HCT116 (cell line): Measurements from ENCODE around the gene CNTN2. TPM values are rescaled to one million over a fixed set of nuclear protein-coding genes. Genes with fewer than 3 reads are reported as not detected.

Experiments
- ATAC-seq: fragments of 200-7000 bp; cut with Tn5 transposase; 2 replicates; pipeline ENCODE4 v1.9.1; 2020; ENCODE audit warnings: mild to moderate bottlenecking, moderate library complexity
- BruUV-seq: library from RNA; stranded (reverse); fragments of 400-500 nt; replicated peaks from 2 replicates; lab custom pipeline; 2021; lab: Mats Ljungman, UMichigan
- CTCF ChIA-PET: fragments of 300-600 bp; sonication (Branson Sonifier 250); formaldehyde crosslinking; loops from one replicate; lab custom pipeline; 2021; ENCODE audit warnings: antibody characterized with exemption; lab: Charles Lee
- POLR2A ChIA-PET: fragments of 300-600, 350-600 bp; sonication (Branson Sonifier 250); formaldehyde crosslinking; loops from one replicate; lab custom pipeline; 2021; ENCODE audit warnings: antibody characterized with exemption; lab: Charles Lee
- RAD21 ChIA-PET, 2 experiments: fragments of 300-600 bp; sonication (Branson Sonifier 250); formaldehyde crosslinking; loops; one replicate each; lab custom pipeline; 2023; ENCODE audit warnings: low total read pairs in 2 of 2; ENCODE audit not compliant: uncharacterized antibody in 2 of 2, unreplicated experiment in 2 of 2, low non-redundant PET in 1 of 2; lab: Charles Lee
- DNase-seq: peaks from one replicate; pipeline ENCODE4 v3.0.0-alpha.2; 2010; ENCODE audit warnings: low read depth, low spot score
- H2AFZ ChIP-seq: fragments of 200-600 bp; shearing (Covaris generic), sonication (generic); 2 replicates; pipeline ENCODE4 v1.6.1; 2017; ENCODE audit warnings: low read depth, mixed run types, mixed read lengths, antibody characterized with exemption, low read length; ENCODE audit not compliant: poor library complexity, severe bottlenecking
- H3K27ac ChIP-seq: 2 replicates; pipeline ENCODE4 v1.5.1; 2012; ENCODE audit warnings: low read depth, low read length
- H3K27me3 ChIP-seq: fragments of 200-600 bp; sonication (generic); 2 replicates; pipeline ENCODE4 v1.6.1; 2016; ENCODE audit warnings: mixed run types, low read length, mixed read lengths; ENCODE audit not compliant: insufficient read depth
- H3K36me3 ChIP-seq, 2 experiments: fragments of 200-500 bp in 1 of 2; fragments of 200-600 bp in 1 of 2; sonication (Bioruptor generic) in 1 of 2; sonication (generic) in 1 of 2; 2 replicates each; pipeline versions ENCODE4 v1.5.1 to v1.6.1; 2014 to 2016; ENCODE audit warnings: low read length in 2 of 2, inconsistent platforms in 1 of 2, mixed read lengths in 1 of 2, mixed run types in 1 of 2; ENCODE audit not compliant: insufficient read depth in 2 of 2, control insufficient read depth in 1 of 2
- H3K4me1 ChIP-seq, 2 experiments: fragments of 200-600 bp in 1 of 2; sonication (generic) in 1 of 2; 2 replicates each; pipeline versions ENCODE4 v1.5.1 to v1.6.1; 2012 to 2017; ENCODE audit warnings: low read length in 2 of 2, inconsistent platforms in 1 of 2, mild to moderate bottlenecking in 1 of 2, mixed read lengths in 1 of 2, mixed run types in 1 of 2, moderate library complexity in 1 of 2; ENCODE audit not compliant: insufficient read depth in 2 of 2, control insufficient read depth in 1 of 2
- H3K4me2 ChIP-seq: fragments of 200-600 bp; sonication (generic); 2 replicates; pipeline ENCODE4 v1.6.1; 2017; ENCODE audit warnings: mixed run types, low read length, mixed read lengths
- H3K4me3 ChIP-seq, 2 experiments: fragments of 200-600 bp in 1 of 2; sonication (generic) in 1 of 2; replicated peaks in 1 of 2; 2 replicates each; pipeline ENCODE4 v1.5.1; 2011 to 2016; ENCODE audit warnings: low read length in 2 of 2, control low read depth in 1 of 2, low read depth in 1 of 2, mild to moderate bottlenecking in 1 of 2, mixed read lengths in 1 of 2, mixed run types in 1 of 2
- H3K79me2 ChIP-seq: fragments of 200-600 bp; sonication (generic); 2 replicates; pipeline ENCODE4 v1.6.1; 2017; ENCODE audit warnings: mild to moderate bottlenecking, mixed run types, low read length, moderate library complexity, mixed read lengths; ENCODE audit not compliant: insufficient read depth
- H3K9ac ChIP-seq: fragments of 200-600 bp; sonication (generic); 2 replicates; pipeline ENCODE4 v1.6.1; 2016; ENCODE audit warnings: low read length, mixed read lengths
- H3K9me2 ChIP-seq: fragments of 200-600 bp; sonication (generic), shearing (Covaris generic); 2 replicates; pipeline ENCODE4 v1.6.1; 2017; ENCODE audit warnings: mixed run types, mild to moderate bottlenecking, moderate library complexity; ENCODE audit not compliant: insufficient read depth
- H3K9me3 ChIP-seq, 2 experiments: fragments of 200-500 bp in 1 of 2; fragments of 200-600 bp in 1 of 2; sonication (Bioruptor generic) in 1 of 2; sonication (generic) in 1 of 2; 2 replicates each; pipeline ENCODE4 v1.6.1; 2014 to 2017; ENCODE audit warnings: low read length in 2 of 2, mixed read lengths in 2 of 2, inconsistent platforms in 1 of 2, low read depth in 1 of 2, mild to moderate bottlenecking in 1 of 2, mixed run types in 1 of 2, moderate library complexity in 1 of 2; ENCODE audit not compliant: control insufficient read depth in 1 of 2, insufficient read depth in 1 of 2
- H4K20me1 ChIP-seq: fragments of 200-600 bp; sonication (generic), shearing (Covaris generic); 2 replicates; pipeline ENCODE4 v1.6.1; 2017; ENCODE audit warnings: mixed run types, mild to moderate bottlenecking, moderate library complexity; ENCODE audit not compliant: insufficient read depth
- ATF3 ChIP-seq: IDR thresholded peaks from 2 replicates; pipeline ENCODE4 v1.6.1; 2012
- CBX3 ChIP-seq: IDR thresholded peaks from 2 replicates; pipeline ENCODE4 v1.6.1; 2012; ENCODE audit warnings: low read depth
- CEBPB ChIP-seq: IDR thresholded peaks from 2 replicates; pipeline ENCODE4 v1.6.1; 2012; ENCODE audit warnings: low read depth
- CTCF ChIP-seq, 3 experiments: fragments of 200-600 bp in 1 of 3; sonication (generic) in 1 of 3; IDR thresholded peaks in 2 of 3; conservative IDR thresholded peaks in 1 of 3; 2 replicates each; pipeline ENCODE4 v1.5.1; 2012 to 2017; ENCODE audit warnings: low read depth in 2 of 3, low read length in 2 of 3, antibody characterized with exemption in 1 of 3, borderline replicate concordance in 1 of 3, control low read depth in 1 of 3, mild to moderate bottlenecking in 1 of 3, mixed read lengths in 1 of 3, mixed run types in 1 of 3, moderate library complexity in 1 of 3; ENCODE audit not compliant: insufficient read depth in 1 of 3
- ELF1 ChIP-seq: IDR thresholded peaks from 2 replicates; pipeline ENCODE4 v1.6.1; 2012; ENCODE audit warnings: low read depth, borderline replicate concordance
- FOSL1 ChIP-seq: IDR thresholded peaks from 2 replicates; pipeline ENCODE4 v1.6.1; 2012; ENCODE audit warnings: low read depth
- JUND ChIP-seq: IDR thresholded peaks from 2 replicates; pipeline ENCODE4 v1.6.1; 2012
- MAX ChIP-seq: IDR thresholded peaks from 2 replicates; pipeline ENCODE4 v1.6.1; 2012
- POLR2A ChIP-seq: IDR thresholded peaks from 2 replicates; pipeline ENCODE4 v1.7.0; 2011; ENCODE audit warnings: borderline replicate concordance; ENCODE audit not compliant: insufficient read depth, insufficient read length; ENCODE audit errors: extremely low read depth
- POLR2AphosphoS5 ChIP-seq: IDR thresholded peaks from 2 replicates; pipeline ENCODE4 v1.6.1; 2011; ENCODE audit warnings: mild to moderate bottlenecking, low read depth, low read length, moderate library complexity
- RAD21 ChIP-seq: IDR thresholded peaks from 2 replicates; pipeline ENCODE4 v1.6.1; 2012; ENCODE audit warnings: low read depth, mild to moderate bottlenecking
- SIN3A ChIP-seq: IDR thresholded peaks from 2 replicates; pipeline ENCODE4 v1.6.1; 2012; ENCODE audit warnings: low read depth
- SRF ChIP-seq: IDR thresholded peaks from 2 replicates; pipeline ENCODE4 v1.6.1; 2012; ENCODE audit warnings: low read depth
- ZBTB33 ChIP-seq: IDR thresholded peaks from 2 replicates; pipeline ENCODE4 v1.6.1; 2011; ENCODE audit warnings: mild to moderate bottlenecking, low read length, moderate library complexity; ENCODE audit not compliant: insufficient replicate concordance; ENCODE audit errors: extremely low read depth
- ZNF274 ChIP-seq: fragments of 200-500 bp; sonication (Bioruptor generic); IDR thresholded peaks from 2 replicates; pipeline ENCODE4 v1.6.1; 2014; ENCODE audit warnings: mild to moderate bottlenecking, low read depth, low read length, inconsistent platforms
- intact Hi-C: fragments of 100-400 bp; cut with micrococcal nuclease; formaldehyde crosslinking; loops from 2 replicates; pipeline ENCODE4 v1.10.0; 2022
- total RNA-seq: library from RNA; stranded (reverse); gene quantifications from one replicate; pipeline ENCODE4 v1.2.1, GENCODE V29; 2021; ENCODE audit not compliant: unreplicated experiment

The CNTN2 gene
- total RNA-seq, 1 experiment from 2014 or later = 0.15 TPM

- POLR2A ChIA-PET = no interaction called here
- Histone ChIP-seq H3K79me2 (no peaks in the 10 kb centered on the region), H3K4me2 (no peak overlapping the region), H3K4me3 (no peak overlapping the region), H2AFZ (no peak overlapping the region), H3K27ac (no peak overlapping the region), H3K9ac (no peak overlapping the region), H3K9me2 (no peaks in the 10 kb centered on the region), H3K36me3 (no peaks in the 10 kb centered on the region), H3K4me1 (0 out of 4 replicates have a peak, but pooled peaks cover 0 to 3% of the 10 kb centered on the region in 2 experiments), H4K20me1 (no peaks in the 10 kb centered on the region), H3K9me3 (no peaks in the 10 kb centered on the region), H3K27me3 (no peaks in the 10 kb centered on the region; the same call in 1 of the 2 replicates)
- no peak for DNase-seq
- RAD21 ChIA-PET = no interaction called here
- TF ChIP-seq POLR2AphosphoS5 = no peak
- TF ChIP-seq POLR2A = no peak
- TF ChIP-seq CTCF (IDR thresholded peaks at IDR 0.05 in 2 of 3, conservative IDR thresholded peaks at IDR 0.05 in 1 of 3; ENCODE audit: borderline replicate concordance in 1 of 3, insufficient read depth in 1 of 3, low read depth in 2 of 3, low read length in 2 of 3) = no peak
- no peak for TF ChIP-seq JUND
- no peak for TF ChIP-seq ELF1
- TF ChIP-seq SIN3A = no peak
- TF ChIP-seq RAD21 = no peak
- no peak for TF ChIP-seq ZNF274
- TF ChIP-seq MAX = no peak
- TF ChIP-seq CBX3 = no peak
- no peak for TF ChIP-seq SRF
- no peak for TF ChIP-seq ZBTB33
- TF ChIP-seq FOSL1 = no peak
- no peak for TF ChIP-seq ATF3
- no peak for TF ChIP-seq CEBPB
- intact Hi-C loops = no loop called here
- ATAC-seq = no peak
- CTCF ChIA-PET = no interaction called here
- no TSS peak for BruUV-seq
Measured at GRCh38 chr1:205017766-205018165, 25.2 kb upstream of the CNTN2 start.
